ENCODE data around the gene OR5A2.
"Not testable (repeated sequence)": the region's sequence is repeated elsewhere in the genome, so short reads cannot be mapped to it uniquely, and the experiment has no call there.

Gene OR5A2

GRCh38 chr11:59380263-59381059, 45.8 kb downstream of the OR5A2 start:
- DNase-seq: no peak

- not testable (repeated sequence) for DNase-seq
Measured at GRCh38 chr11:59372324-59372723, 53.9 kb downstream of the OR5A2 start.

DNA sequence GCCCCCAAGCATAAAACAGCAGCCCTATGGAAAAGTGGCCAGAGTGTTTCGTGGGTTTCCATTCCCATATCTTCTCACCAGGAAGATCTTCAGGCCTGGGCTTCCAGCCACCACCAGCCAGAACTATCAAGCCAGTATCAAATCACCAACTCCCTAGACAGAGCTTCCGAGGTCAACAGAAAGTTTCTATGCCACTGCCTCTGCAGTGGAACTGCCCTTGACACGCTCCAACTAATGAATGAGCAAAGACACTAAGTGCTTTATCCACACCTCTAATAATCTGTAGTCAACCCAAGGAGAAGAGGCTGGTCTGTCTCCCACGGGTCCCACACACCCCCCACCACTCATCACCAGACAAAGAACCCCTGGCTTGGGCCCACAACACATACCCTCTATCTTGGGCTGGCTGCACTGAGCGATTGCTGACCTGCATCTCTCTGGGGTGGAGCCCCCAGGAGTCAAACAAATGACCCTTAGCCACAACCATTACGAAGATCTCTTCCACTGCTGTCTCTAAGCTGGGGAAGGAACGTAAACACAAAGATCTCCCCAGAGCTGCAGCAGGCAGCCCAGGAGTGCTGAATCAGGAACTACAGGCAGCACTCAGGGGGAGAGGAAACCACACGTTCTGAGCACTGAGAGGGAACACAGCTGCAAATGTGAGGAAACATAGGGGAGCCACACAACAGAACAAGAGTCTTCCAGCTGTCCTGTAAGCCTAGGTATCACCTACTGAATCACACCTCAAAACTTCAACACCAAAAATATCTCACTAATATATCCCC, 57.8 kb downstream of the OR5A2 start:
- no peak for DNase-seq
